COLO668 (cell line): ENCODE results near the gene USP43.
"Not testable (repeated sequence)": the region's sequence is repeated elsewhere in the genome, so short reads cannot be mapped to it uniquely, and the experiment has no call there.

Experiments
- DNase-seq: peaks from one replicate; lab custom pipeline; 2025; ENCODE audit not compliant: unreplicated experiment; lab: John Stamatoyannopoulos, UW

USP43 gene

GRCh38 chr17:9644910-9645751 is at the start of gene USP43:
USP43 (plus strand) TSS chr17:9645517; CDS start chr17:9645633, 116 bp downstream.
- peak; percentile 69 for DNase-seq

- DNase-seq = not testable (repeated sequence)
Observed at GRCh38 chr17:9597638-9598037, 47.7 kb upstream of the USP43 start.

- DNase-seq = no peak
Observed at GRCh38 chr17:9598661-9599060, 46.7 kb upstream of the USP43 start.

- DNase-seq = not testable (repeated sequence)
Observed at GRCh38 chr17:9604583-9604982, 40.7 kb upstream of the USP43 start.

- DNase-seq = no peak
Observed at GRCh38 chr17:9606453-9606852, 38.9 kb upstream of the USP43 start.

GRCh38 chr17:9607058-9607457 is 38.3 kb upstream of the USP43 start:
- DNase-seq = not testable (repeated sequence)

- DNase-seq = no peak
Observed at GRCh38 chr17:9611557-9611956, 33.8 kb upstream of the USP43 start.

- no peak for DNase-seq
Observed at GRCh38 chr17:9612006-9612405, 33.3 kb upstream of the USP43 start.

- no peak for DNase-seq
Observed at GRCh38 chr17:9615486-9615885, 29.8 kb upstream of the USP43 start.

- DNase-seq = no peak
Observed at GRCh38 chr17:9622961-9623360, 22.4 kb upstream of the USP43 start.

- DNase-seq = no peak
Observed at GRCh38 chr17:9628509-9628908, 16.8 kb upstream of the USP43 start.

- DNase-seq = no peak
Observed at GRCh38 chr17:9632741-9633140, 12.6 kb upstream of the USP43 start.

- DNase-seq = no peak
Observed at GRCh38 chr17:9635340-9635739, 10.0 kb upstream of the USP43 start.

- DNase-seq = no peak
Observed at GRCh38 chr17:9636501-9636900, 8.8 kb upstream of the USP43 start.

GRCh38 chr17:9640388-9640787 is 4.9 kb upstream of the USP43 start:
- DNase-seq = not testable (repeated sequence)

- no peak for DNase-seq
Observed at GRCh38 chr17:9643611-9644010, 1.7 kb upstream of the USP43 start.

GRCh38 chr17:9645851-9646545 is 681 bp downstream of the USP43 start:
- DNase-seq = peak; percentile 74

- no peak for DNase-seq
Observed at GRCh38 chr17:9646546-9646885, 1.2 kb downstream of the USP43 start.

- DNase-seq = peak; percentile 1
Observed at GRCh38 chr17:9647014-9647413, 1.7 kb downstream of the USP43 start.

- DNase-seq = no peak
Observed at GRCh38 chr17:9648521-9649110, 3.3 kb downstream of the USP43 start.

- no peak for DNase-seq
Observed at GRCh38 chr17:9658593-9659211, 13.4 kb downstream of the USP43 start.

GRCh38 chr17:9661027-9661426 is 15.7 kb downstream of the USP43 start:
- no peak for DNase-seq
